Smooth muscle cell of the brain vasculature (primary cell): ENCODE measurements around the gene LASP1NB.
"Not testable (repeated sequence)": the region's sequence is repeated elsewhere in the genome, so short reads cannot be mapped to it uniquely, and the experiment has no call there.

Experiments
- DNase-seq: peaks from one replicate; pipeline ENCODE4 v3.0.0-alpha.2; 2012; ENCODE audit warnings: low read depth, low spot score

The LASP1NB gene

GRCh38 chr17:38897176-38897575 lies 28.2 kb upstream of the LASP1NB start:
- no peak for DNase-seq

- no peak for DNase-seq
Observed at GRCh38 chr17:38897671-38898290, 27.6 kb upstream of the LASP1NB start.

- DNase-seq = no peak
Observed at GRCh38 chr17:38898291-38898679, 27.1 kb upstream of the LASP1NB start.

GRCh38 chr17:38898812-38899348 lies 26.5 kb upstream of the LASP1NB start:
- DNase-seq = no peak

GRCh38 chr17:38899421-38899820 lies 26.0 kb upstream of the LASP1NB start:
- DNase-seq = no peak

GRCh38 chr17:38900978-38901656 lies 24.3 kb upstream of the LASP1NB start:
- DNase-seq = no peak

GRCh38 chr17:38903404-38903803 lies 22.0 kb upstream of the LASP1NB start:
- DNase-seq = no peak

- DNase-seq = no peak
Observed at GRCh38 chr17:38904892-38905291, 20.5 kb upstream of the LASP1NB start.

- no peak for DNase-seq
Observed at GRCh38 chr17:38905375-38905774, 20.0 kb upstream of the LASP1NB start.

GRCh38 chr17:38906460-38907228 lies 18.8 kb upstream of the LASP1NB start:
- DNase-seq = no peak

- DNase-seq = no peak
Observed at GRCh38 chr17:38907930-38908675, 17.3 kb upstream of the LASP1NB start.

GRCh38 chr17:38908676-38909181 lies 16.7 kb upstream of the LASP1NB start:
- no peak for DNase-seq

GRCh38 chr17:38910325-38910724 lies 15.1 kb upstream of the LASP1NB start:
- no peak for DNase-seq

GRCh38 chr17:38911081-38911730 lies 14.2 kb upstream of the LASP1NB start:
- DNase-seq = no peak

GRCh38 chr17:38911731-38912081 lies 13.7 kb upstream of the LASP1NB start:
- not testable (repeated sequence) for DNase-seq

- no peak for DNase-seq
Observed at GRCh38 chr17:38912221-38912813, 13.1 kb upstream of the LASP1NB start.

GRCh38 chr17:38914741-38915638 lies 10.4 kb upstream of the LASP1NB start:
- DNase-seq = no peak

- DNase-seq = no peak
Observed at GRCh38 chr17:38915639-38915995, 9.8 kb upstream of the LASP1NB start.

- no peak for DNase-seq
Observed at GRCh38 chr17:38916771-38917170, 8.6 kb upstream of the LASP1NB start.

GRCh38 chr17:38917259-38917658 lies 8.2 kb upstream of the LASP1NB start:
- no peak for DNase-seq
